Measurements from ENCODE around the gene IFNLR1.

Gene IFNLR1

DNA sequence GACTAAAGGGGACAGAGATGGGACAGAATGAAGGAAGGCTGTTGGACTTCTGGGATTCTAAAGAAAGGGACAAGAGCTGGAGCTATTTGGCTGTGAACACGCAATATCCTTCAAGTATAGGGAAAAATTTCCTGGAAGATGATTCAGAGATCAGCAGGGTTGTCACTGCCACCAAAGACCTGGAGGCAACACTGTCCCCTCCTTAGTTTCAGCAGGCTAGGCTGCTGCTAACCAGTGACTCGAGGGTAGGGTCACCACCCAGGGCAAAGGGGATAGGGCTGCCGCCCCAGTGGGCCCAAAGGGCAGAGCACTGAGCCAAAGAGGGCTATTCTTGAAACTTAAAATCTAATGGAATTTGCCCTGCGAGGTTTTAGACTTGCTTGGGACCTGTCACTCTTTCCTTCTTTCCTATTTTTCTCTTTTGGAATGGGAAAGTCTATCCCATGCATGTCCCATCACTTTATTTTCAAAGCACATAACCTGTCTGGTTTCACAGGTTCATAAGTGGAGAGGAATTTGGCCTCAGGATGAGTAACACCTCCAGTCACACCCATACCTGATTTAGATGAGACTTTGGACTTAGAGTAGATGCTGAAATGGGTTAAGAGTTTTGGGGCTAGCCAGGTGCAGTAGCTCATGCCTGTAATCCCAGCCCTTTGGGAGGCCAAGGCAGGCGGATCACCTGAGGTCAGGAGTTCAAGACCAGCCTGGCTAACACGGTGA lies 11.9 kb downstream of the IFNLR1 start:
- no peak for DNase-seq

- no peak for DNase-seq
Measured at GRCh38 chr1:24173638-24174575, 13.2 kb downstream of the IFNLR1 start.

- no peak for DNase-seq
Measured at GRCh38 chr1:24172598-24172997, 14.5 kb downstream of the IFNLR1 start.

GRCh38 chr1:24169286-24169685 lies 17.8 kb downstream of the IFNLR1 start:
- no peak for DNase-seq

DNA sequence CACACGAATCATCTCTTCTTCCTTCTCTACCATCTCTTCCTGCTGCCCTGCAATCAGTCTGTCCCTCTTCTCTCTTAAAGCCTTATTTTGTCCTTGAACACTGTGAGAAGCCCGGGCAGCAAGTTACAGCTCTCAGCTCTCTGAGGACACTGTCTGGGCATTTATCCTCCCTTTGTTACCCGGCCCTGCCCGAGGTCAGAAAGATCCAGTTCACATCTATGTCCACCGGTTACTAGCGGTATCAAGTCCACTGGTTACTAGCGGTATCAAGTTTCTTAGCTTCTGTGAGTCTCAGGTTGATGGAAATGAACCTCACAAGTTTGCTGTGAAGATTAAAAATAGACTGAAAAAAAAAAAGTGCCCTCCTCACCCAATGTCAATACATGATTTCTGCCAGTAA lies 18.8 kb downstream of the IFNLR1 start:
- DNase-seq = no peak

DNA sequence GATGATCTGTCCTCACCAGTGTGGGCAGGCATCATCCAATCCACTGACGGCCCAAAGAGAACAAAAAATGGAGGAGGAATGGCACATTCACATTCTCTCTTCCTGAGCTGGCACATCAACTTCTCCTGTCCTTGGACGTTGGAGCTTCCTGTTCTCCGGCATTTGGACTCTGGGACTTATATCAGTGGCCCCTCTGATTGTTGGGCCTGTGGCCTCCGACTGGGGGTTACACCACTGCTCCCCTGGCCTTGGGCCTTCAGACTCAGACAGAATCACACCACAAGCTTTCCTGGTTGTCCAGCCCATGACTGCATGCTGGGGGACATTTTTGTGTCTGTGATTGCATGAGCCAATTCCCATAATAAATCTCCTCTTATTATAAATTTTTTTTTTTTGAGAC lies 20.1 kb downstream of the IFNLR1 start:
- no peak for DNase-seq

DNA sequence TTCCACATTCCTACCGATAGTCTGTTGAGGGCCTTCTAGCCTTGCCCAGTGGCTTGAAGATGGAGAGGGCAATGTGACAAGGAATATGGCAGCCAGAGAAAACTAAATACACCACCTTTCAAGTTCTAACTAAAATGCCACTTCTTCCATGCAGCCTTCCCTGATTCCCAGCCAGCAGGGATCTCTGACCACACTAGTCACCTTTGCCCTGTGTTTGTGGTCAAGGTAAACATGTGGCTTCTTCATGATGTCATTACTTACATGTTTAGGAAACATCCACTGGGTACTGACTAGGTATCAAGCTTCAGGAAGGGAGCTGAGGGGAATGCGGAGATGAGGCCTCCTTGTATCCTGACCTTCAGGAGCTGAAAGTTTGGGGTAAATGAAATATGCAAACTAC lies 21.6 kb downstream of the IFNLR1 start:
- no peak for DNase-seq

- no peak for DNase-seq
Measured at GRCh38 chr1:24164004-24164403, 23.1 kb downstream of the IFNLR1 start.

DNA sequence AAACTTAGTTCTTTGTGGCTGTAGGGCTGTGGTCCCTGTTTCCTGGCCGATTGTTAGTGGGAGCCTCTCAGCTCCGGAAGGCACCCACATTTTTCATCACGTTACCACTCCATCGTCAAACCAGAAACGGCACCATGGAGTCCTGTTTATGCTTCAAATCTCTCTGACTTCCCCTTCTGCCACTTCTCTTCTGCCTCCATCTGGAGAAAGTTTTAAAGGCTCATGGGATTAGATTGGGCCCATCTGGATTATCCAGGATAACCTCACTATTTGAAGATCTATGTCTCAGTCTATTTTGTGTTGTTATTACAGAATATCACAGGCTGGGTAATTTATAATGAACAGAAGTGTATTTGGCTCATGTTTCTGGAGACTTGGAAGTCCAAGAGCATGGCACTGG lies 24.9 kb downstream of the IFNLR1 start:
- no peak for DNase-seq

GRCh38 chr1:24161270-24161669 lies 25.8 kb downstream of the IFNLR1 start:
- DNase-seq = no peak

DNA sequence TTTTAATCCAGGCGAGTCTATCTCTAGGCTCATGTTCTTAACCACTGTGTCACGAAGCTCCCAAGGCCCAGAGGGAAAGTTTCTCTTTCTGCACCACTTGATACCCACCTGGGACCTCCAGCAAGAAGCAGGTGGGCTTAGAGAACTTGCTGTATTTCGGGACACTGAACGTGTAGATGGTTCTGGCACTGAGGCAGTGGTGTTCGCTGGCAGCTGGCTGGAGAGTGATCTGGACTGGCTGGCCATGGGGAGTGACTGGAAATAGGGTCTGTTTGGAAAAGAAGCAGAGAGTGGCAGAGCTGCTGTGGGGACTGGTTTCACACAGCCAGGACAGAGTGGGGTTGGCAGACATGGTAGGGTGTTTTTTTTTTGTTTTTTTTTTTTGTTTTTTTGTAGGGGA lies 27.7 kb downstream of the IFNLR1 start:
- DNase-seq = no peak

DNA sequence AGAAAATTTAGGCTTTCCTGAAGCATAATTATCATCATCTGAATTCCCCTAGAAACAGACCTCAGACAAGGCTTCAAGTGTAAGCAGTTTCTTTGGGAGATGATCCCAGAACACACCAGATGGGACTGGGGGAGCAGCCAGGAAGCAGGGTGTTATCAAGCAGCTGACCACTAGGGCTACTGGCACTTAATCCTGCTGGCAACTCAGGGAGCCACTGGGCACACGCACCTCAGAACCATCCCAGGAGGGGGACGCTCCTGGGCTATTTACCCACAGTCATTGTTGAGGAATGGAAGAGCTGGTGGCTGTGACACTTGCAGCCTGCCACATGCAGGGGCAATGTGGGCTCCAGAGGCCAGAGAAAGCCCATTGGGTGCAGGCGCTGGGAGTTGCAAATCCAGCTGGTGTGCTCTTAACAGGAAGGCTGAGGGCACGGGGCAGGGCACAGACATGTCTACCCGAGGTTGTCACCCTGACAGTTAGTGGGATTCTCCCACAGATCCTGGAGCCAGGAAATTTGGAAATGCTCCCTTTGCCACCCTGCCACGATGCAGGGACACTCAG lies 29.1 kb downstream of the IFNLR1 start:
- no peak for DNase-seq

GRCh38 chr1:24156542-24157260 lies 30.4 kb downstream of the IFNLR1 start:
- DNase-seq = no peak

- no peak for DNase-seq
Measured at GRCh38 chr1:24155011-24155782, 31.9 kb downstream of the IFNLR1 start.

- DNase-seq = no peak
Measured at GRCh38 chr1:24154215-24154614, 32.9 kb downstream of the IFNLR1 start.

DNA sequence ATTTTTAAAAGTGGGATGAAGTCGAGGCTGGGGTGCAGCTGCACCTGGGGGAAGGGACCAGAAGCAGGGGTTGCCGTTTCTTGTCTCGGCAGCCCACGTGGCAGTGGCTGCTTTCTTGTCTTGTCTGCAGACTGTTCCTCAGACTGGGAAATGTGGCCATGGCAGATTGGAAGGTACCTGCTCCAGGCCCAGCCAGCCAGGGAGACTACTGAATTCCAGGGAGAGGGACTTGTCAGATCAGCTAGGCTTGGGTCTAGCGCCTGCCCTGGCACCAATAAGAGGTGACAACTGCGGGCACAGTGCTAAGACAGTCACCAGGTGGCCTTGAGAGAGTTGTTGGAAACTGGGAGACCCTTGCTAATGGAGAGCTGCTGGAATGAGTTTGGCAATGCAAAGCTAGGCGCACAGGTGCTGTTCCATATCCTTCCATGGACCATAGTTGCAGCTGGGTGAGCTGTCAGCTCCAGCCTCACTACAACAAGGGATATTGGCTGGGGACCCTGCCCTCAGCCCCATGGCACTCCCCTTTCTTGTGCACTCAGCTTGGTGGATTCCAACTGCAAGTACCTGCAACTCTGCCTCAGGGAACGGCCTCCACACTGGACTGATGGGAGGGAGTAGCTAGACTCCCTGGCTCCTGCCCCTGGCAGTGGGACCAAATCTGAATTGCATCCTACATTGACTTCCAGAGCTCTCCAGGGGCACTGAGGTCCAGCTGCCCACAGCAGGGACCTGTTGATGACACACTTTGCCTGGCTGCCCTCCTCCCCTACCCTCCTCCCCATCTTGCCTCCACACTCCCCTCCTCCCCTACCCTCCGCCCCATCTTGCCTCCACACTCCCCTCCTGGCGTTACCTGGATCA lies 34.2 kb downstream of the IFNLR1 start:
- no peak for DNase-seq

- no peak for DNase-seq
Measured at GRCh38 chr1:24151175-24151533, 35.9 kb downstream of the IFNLR1 start.

- peak; percentile 92 for DNase-seq
Measured at GRCh38 chr1:24150234-24151174, 36.6 kb downstream of the IFNLR1 start.

GRCh38 chr1:24149866-24150233 lies 37.2 kb downstream of the IFNLR1 start:
- peak; percentile 68 for DNase-seq

DNA sequence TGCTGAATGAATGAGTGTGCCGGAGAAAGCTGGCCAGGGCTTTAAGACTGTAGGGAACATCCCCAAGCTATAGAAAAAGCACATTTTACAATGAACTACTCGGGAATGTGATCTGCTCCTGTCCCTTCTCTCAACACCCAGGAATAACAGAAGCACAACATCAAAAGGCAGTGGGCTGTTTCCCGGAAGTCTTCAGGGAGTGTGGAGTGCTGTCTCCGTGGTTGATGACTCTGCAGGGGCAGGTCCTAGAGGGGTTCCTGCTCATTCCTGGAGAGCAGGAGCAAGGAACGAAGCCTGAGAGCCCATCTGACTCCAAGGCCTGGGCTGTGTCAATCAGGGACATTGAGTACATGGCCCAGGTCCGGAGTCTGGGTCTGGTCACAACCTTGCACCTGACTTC lies 39.3 kb downstream of the IFNLR1 start:
- no peak for DNase-seq

Data from stimulated activated CD4-positive, alpha-beta T cell treated with anti-CD3 and anti-CD28 coated beads, Interleukin-4, amount 100 ng/mL, for 24 hours (primary cell).